ENCODE data around the gene EXOC1.

DNA sequence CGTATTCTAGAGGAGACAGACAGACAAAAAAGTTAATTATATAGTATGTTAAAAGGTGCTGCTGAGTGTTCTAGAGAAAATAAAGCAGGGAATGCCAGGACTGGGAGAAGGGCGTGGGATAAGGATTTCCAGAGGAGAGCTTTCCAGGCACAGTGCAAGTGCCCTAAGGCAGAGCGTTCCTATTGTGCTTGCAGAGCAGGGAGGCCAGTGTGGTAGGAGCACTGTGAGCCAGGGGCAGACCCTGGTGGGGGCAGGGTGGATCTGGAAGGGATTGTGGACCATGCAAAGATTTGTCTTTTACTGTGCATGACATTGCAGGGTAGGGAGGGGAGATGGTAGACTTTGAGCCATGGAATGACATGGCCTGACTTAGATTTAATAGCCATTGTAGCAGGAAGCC is 25.8 kb downstream of the EXOC1 start:
- TF ChIP-seq, protein P1, sequence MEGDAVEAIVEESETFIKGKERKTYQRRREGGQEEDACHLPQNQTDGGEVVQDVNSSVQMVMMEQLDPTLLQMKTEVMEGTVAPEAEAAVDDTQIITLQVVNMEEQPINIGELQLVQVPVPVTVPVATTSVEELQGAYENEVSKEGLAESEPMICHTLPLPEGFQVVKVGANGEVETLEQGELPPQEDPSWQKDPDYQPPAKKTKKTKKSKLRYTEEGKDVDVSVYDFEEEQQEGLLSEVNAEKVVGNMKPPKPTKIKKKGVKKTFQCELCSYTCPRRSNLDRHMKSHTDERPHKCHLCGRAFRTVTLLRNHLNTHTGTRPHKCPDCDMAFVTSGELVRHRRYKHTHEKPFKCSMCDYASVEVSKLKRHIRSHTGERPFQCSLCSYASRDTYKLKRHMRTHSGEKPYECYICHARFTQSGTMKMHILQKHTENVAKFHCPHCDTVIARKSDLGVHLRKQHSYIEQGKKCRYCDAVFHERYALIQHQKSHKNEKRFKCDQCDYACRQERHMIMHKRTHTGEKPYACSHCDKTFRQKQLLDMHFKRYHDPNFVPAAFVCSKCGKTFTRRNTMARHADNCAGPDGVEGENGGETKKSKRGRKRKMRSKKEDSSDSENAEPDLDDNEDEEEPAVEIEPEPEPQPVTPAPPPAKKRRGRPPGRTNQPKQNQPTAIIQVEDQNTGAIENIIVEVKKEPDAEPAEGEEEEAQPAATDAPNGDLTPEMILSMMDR (IDR thresholded peaks at IDR 0.05) = no peak
- no peak for TF ChIP-seq POLR2A (IDR thresholded peaks at IDR 0.05)

Measured in adrenal gland (tissue), 5 donors.